ENCODE measurements around the gene GRIK3. TPM values are rescaled to one million over a fixed set of nuclear protein-coding genes. Genes with fewer than 3 reads are reported as not detected.

The GRIK3 gene
- total and polyA plus RNA-seq, 2 of the 8 experiments (the other 6 are each of a cell fraction or from before 2014, with no cell fraction given): 2.1 to 3.4 TPM

DNA sequence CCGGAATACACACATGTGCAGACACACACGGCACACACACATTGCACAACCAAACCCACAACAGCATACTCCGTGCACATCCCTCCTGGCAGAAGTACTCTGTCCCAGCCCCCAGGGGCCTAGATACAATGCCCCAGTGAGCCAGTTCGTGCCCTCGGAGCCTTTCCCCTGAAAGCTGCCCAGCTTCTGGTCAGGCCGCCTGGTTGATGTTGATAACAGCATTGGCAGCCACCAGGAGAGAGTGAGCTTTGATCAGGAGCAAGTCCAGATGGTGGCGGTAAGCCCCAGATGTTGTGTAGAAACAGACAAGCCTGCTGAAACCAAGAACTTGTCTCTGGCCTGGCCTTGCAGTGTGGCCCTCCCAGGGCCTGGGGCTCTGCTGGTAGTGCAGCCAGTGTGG, 109.1 kb downstream of the GRIK3 start:
- H3K23me2 ChIP-seq (ENCODE audit: low read depth, low read length): no peaks in the 10 kb centered on the region
- no peak overlapping the region for H2AK5ac ChIP-seq (ENCODE audit: low read depth, low read length)
- FAIRE-seq (no peak), DNase-seq (ENCODE audit: low read depth in 1 of 2, low spot score in 2 of 2) (no peak)
- H2BK15ac ChIP-seq (ENCODE audit: low read length): no peak overlapping the region
- H3K79me1 ChIP-seq (ENCODE audit: low read depth, low read length): no peaks in the 10 kb centered on the region
- no peak overlapping the region for H3K56ac ChIP-seq (replicated peaks; ENCODE audit: insufficient read length, low read depth, low read length)
- no peak overlapping the region for H4K91ac ChIP-seq (replicated peaks; ENCODE audit: insufficient read length, low read length)
- H3K18ac ChIP-seq (ENCODE audit: extremely low read depth, low read length): no peak overlapping the region
- H3K9me3 ChIP-seq (ENCODE audit: insufficient read depth in 2 of 2, low read depth in 1 of 2, low read length in 1 of 2): no peaks in the 10 kb centered on the region
- no peak overlapping the region for H2AFZ ChIP-seq (ENCODE audit: low read length)
- no peak overlapping the region for H4K8ac ChIP-seq (ENCODE audit: extremely low read depth, insufficient read depth, low read length)
- H3K4me2 ChIP-seq (ENCODE audit: insufficient read depth in 1 of 2, low read depth in 2 of 2, low read length in 2 of 2): no peak overlapping the region
- H2BK5ac ChIP-seq (ENCODE audit: low read depth, low read length): no peak overlapping the region
- H3K36me3 ChIP-seq (ENCODE audit: control insufficient read depth in 2 of 4, insufficient read depth in 4 of 4, low read length in 3 of 4): no peaks in the 10 kb centered on the region
- no peak overlapping the region for H3K23ac ChIP-seq (ENCODE audit: insufficient read length)
- H4K20me1 ChIP-seq (replicated peaks in 1 of 2; ENCODE audit: control insufficient read depth in 1 of 2, insufficient read depth in 2 of 2, low read length in 2 of 2): peaks cover 0 to 2% of the 10 kb centered on the region in 2 experiments
- TF ChIP-seq TBP (IDR thresholded peaks at IDR 0.05; ENCODE audit: low read depth, low read length): no peak
- no peak for TF ChIP-seq CREB1 (IDR thresholded peaks at IDR 0.05)
- TF ChIP-seq SRF (IDR thresholded peaks at IDR 0.05; ENCODE audit: low read depth, low read length): no peak
- TF ChIP-seq GTF2F1 (IDR thresholded peaks at IDR 0.05; ENCODE audit: borderline replicate concordance, low read depth, low read length): no peak
- no peak for TF ChIP-seq POU5F1 (IDR thresholded peaks at IDR 0.05; ENCODE audit: low read depth, low read length)
- TF ChIP-seq RAD21 (IDR thresholded peaks at IDR 0.05 in 1 of 2, conservative IDR thresholded peaks at IDR 0.05 in 1 of 2; ENCODE audit: low read depth in 2 of 2, low read length in 2 of 2): no peak
- TF ChIP-seq, protein P1, sequence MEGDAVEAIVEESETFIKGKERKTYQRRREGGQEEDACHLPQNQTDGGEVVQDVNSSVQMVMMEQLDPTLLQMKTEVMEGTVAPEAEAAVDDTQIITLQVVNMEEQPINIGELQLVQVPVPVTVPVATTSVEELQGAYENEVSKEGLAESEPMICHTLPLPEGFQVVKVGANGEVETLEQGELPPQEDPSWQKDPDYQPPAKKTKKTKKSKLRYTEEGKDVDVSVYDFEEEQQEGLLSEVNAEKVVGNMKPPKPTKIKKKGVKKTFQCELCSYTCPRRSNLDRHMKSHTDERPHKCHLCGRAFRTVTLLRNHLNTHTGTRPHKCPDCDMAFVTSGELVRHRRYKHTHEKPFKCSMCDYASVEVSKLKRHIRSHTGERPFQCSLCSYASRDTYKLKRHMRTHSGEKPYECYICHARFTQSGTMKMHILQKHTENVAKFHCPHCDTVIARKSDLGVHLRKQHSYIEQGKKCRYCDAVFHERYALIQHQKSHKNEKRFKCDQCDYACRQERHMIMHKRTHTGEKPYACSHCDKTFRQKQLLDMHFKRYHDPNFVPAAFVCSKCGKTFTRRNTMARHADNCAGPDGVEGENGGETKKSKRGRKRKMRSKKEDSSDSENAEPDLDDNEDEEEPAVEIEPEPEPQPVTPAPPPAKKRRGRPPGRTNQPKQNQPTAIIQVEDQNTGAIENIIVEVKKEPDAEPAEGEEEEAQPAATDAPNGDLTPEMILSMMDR (IDR thresholded peaks at IDR 0.05; ENCODE audit: control extremely low read depth in 1 of 3, insufficient read depth in 1 of 3, low read depth in 1 of 3, low read length in 3 of 3): no peak
- TF ChIP-seq SP2 (IDR thresholded peaks at IDR 0.05; ENCODE audit: low read length): no peak
- no peak for TF ChIP-seq POLR2AphosphoS5 (IDR thresholded peaks at IDR 0.05; ENCODE audit: low read depth, low read length)
- TF ChIP-seq CBX8 (IDR thresholded peaks at IDR 0.05; ENCODE audit: borderline replicate concordance, low read depth, low read length): no peak
- ChIA-PET POLR2A (ENCODE audit: partially characterized antibody) (no interaction called here), CTCF (ENCODE audit: partially characterized antibody) (interaction anchor here (1.0 to 1.6 kb wide), 4 partner anchors 12 to 125 kb away, joined by 3 to 5 read pairs (median 4); no protein-coding TSS in a partner anchor)
- H3K79me2 ChIP-seq (ENCODE audit: control insufficient read depth in 1 of 2, insufficient read depth in 2 of 2, low read length in 2 of 2): no peaks in the 10 kb centered on the region
- 84% methylated on average over 7 of the region's 7 CpGs; no CpG with 5 or more reads in 1 of the 2 experiments for WGBS, 2 experiments (ENCODE audit: extremely low coverage in 1 of 2, insufficient coverage in 1 of 2, insufficient read length in 1 of 2, insufficient replicate concordance in 2 of 2, low coverage in 1 of 2, low lambda C conversion rate in 2 of 2, missing lambda C conversion rate in 1 of 2)
- H3K4me3 ChIP-seq (ENCODE audit: extremely low read depth in 1 of 4, insufficient read depth in 2 of 4, low read depth in 3 of 4, low read length in 4 of 4): no peak overlapping the region
- no peak overlapping the region for H2BK20ac ChIP-seq (ENCODE audit: low read length)
- no peak overlapping the region for H3K4ac ChIP-seq (replicated peaks; ENCODE audit: insufficient read length, low read depth, low read length)
- no peak overlapping the region for H4K5ac ChIP-seq (ENCODE audit: insufficient read length, low read depth, low read length)
- no peak overlapping the region for H3K27ac ChIP-seq (ENCODE audit: low read depth, low read length)
- H3K14ac ChIP-seq (ENCODE audit: insufficient read length): no peak overlapping the region
- no peaks in the 10 kb centered on the region for H3K27me3 ChIP-seq (replicated peaks in 1 of 4; ENCODE audit: control insufficient read depth in 3 of 4, extremely low read depth in 1 of 4, insufficient read depth in 3 of 4, low read length in 3 of 4)
- no peak overlapping the region for H2BK120ac ChIP-seq (replicated peaks; ENCODE audit: low read depth, low read length)
- H3K4me1 ChIP-seq (replicated peaks in 1 of 4; ENCODE audit: control insufficient read depth in 3 of 4, insufficient read depth in 4 of 4, low read length in 3 of 4): peaks cover 0 to 12% (median 6%) of the 10 kb centered on the region in 4 experiments; a peak in 5 of 7 replicates
- H2BK12ac ChIP-seq (ENCODE audit: low read depth, low read length): peak overlapping the region; percentile 50; the same call in 1 of the 2 replicates
- H3K9ac ChIP-seq (replicated peaks in 1 of 4; ENCODE audit: extremely low read depth in 1 of 4, low read depth in 3 of 4, low read length in 3 of 4): no peak overlapping the region
